H1 (cell line): ENCODE data around the gene ITGA8. TPM values are rescaled to one million over a fixed set of nuclear protein-coding genes. Genes with fewer than 3 reads are reported as not detected.
"Not testable (repeated sequence)": the region's sequence is repeated elsewhere in the genome, so short reads cannot be mapped to it uniquely, and the experiment has no call there.

Experiments
- CTCF ChIA-PET: fragments of 300-600 bp; sonication (Branson Sonifier 250); formaldehyde crosslinking; loops from one replicate; lab custom pipeline; 2021; ENCODE audit not compliant: partially characterized antibody; lab: Charles Lee
- POLR2A ChIA-PET: fragments of 300-600 bp; sonication (Branson Sonifier 250); formaldehyde crosslinking; loops from one replicate; lab custom pipeline; 2021; ENCODE audit warnings: inconsistent platforms; ENCODE audit not compliant: partially characterized antibody; lab: Charles Lee
- DNase-seq, 2 experiments: peaks; one replicate each; pipeline versions ENCODE4 v3.0.0 to v3.0.0-alpha.2; 2010 to 2022; ENCODE audit warnings: low spot score in 2 of 2, low read depth in 1 of 2, mixed read lengths in 1 of 2
- FAIRE-seq: peaks from 2 replicates; lab custom pipeline; 2011; peaks lifted over from hg19 to GRCh38; lab: Jason Lieb, UNC
- H2AFZ ChIP-seq: 2 replicates; pipeline ENCODE4 v1.8.1; 2012; ENCODE audit warnings: low read length, inconsistent platforms
- H2AK5ac ChIP-seq: 2 replicates; pipeline ENCODE4 v1.6.1; 2013; ENCODE audit warnings: low read depth, low read length
- H2BK120ac ChIP-seq: replicated peaks from 2 replicates; pipeline ENCODE3; 2013; ENCODE audit warnings: low read depth, low read length, inconsistent platforms
- H2BK12ac ChIP-seq: 2 replicates; pipeline ENCODE4 v1.6.1; 2013; ENCODE audit warnings: low read depth, low read length
- H2BK15ac ChIP-seq: 2 replicates; pipeline ENCODE4 v1.6.1; 2013; ENCODE audit warnings: low read length
- H2BK20ac ChIP-seq: 2 replicates; pipeline ENCODE4 v1.6.1; 2013; ENCODE audit warnings: low read length
- H2BK5ac ChIP-seq: 2 replicates; pipeline ENCODE4 v1.6.1; 2013; ENCODE audit warnings: low read depth, low read length
- H3K14ac ChIP-seq: 2 replicates; pipeline ENCODE4 v1.6.1; 2013; ENCODE audit warnings: inconsistent platforms; ENCODE audit not compliant: insufficient read length
- H3K18ac ChIP-seq: 2 replicates; pipeline ENCODE4 v1.6.1; 2013; ENCODE audit warnings: low read length; ENCODE audit errors: extremely low read depth
- H3K23ac ChIP-seq: 2 replicates; pipeline ENCODE4 v1.6.1; 2013; ENCODE audit warnings: inconsistent platforms; ENCODE audit not compliant: insufficient read length
- H3K23me2 ChIP-seq: 2 replicates; pipeline ENCODE4 v1.6.1; 2013; ENCODE audit warnings: low read depth, low read length
- H3K27ac ChIP-seq: 2 replicates; pipeline ENCODE4 v1.6.1; 2011; ENCODE audit warnings: low read depth, low read length, inconsistent platforms
- H3K27me3 ChIP-seq, 4 experiments: replicated peaks in 1 of 4; 1 replicate in 1 of 4; 2 replicates in 3 of 4; pipeline versions ENCODE4 v1.6.1 to v1.8.1; 2011 to 2013; ENCODE audit warnings: low read length in 3 of 4, mild to moderate bottlenecking in 3 of 4, inconsistent platforms in 2 of 4, mixed read lengths in 2 of 4, moderate library complexity in 1 of 4; ENCODE audit not compliant: control insufficient read depth in 3 of 4, insufficient read depth in 3 of 4; ENCODE audit errors: extremely low read depth in 1 of 4
- H3K36me3 ChIP-seq, 4 experiments: 2 replicates each; pipeline versions ENCODE4 v1.6.1 to v1.8.1; 2011 to 2013; ENCODE audit warnings: mild to moderate bottlenecking in 4 of 4, low read length in 3 of 4, moderate library complexity in 2 of 4, control low read depth in 1 of 4, inconsistent platforms in 1 of 4; ENCODE audit not compliant: insufficient read depth in 4 of 4, control insufficient read depth in 2 of 4
- H3K4ac ChIP-seq: replicated peaks from 2 replicates; pipeline ENCODE3; 2013; ENCODE audit warnings: low read length, low read depth, mixed read lengths, inconsistent platforms; ENCODE audit not compliant: insufficient read length
- H3K4me1 ChIP-seq, 4 experiments: replicated peaks in 1 of 4; 1 replicate in 1 of 4; 2 replicates in 3 of 4; pipeline versions ENCODE4 v1.6.1 to v1.8.1; 2011 to 2013; ENCODE audit warnings: low read length in 3 of 4, inconsistent platforms in 2 of 4, mixed read lengths in 1 of 4; ENCODE audit not compliant: insufficient read depth in 4 of 4, control insufficient read depth in 3 of 4
- H3K4me2 ChIP-seq, 2 experiments: 2 replicates each; pipeline versions ENCODE4 v1.6.1 to v1.8.1; 2011 to 2013; ENCODE audit warnings: low read depth in 2 of 2, low read length in 2 of 2, control low read depth in 1 of 2, inconsistent platforms in 1 of 2, mild to moderate bottlenecking in 1 of 2; ENCODE audit not compliant: insufficient read depth in 1 of 2
- H3K4me3 ChIP-seq, 4 experiments: fragments of 200-600, 300-600 bp in 1 of 4; sonication (generic), shearing (Covaris generic), sonication (Bioruptor Twin) in 1 of 4; 2 replicates each; pipeline versions ENCODE4 v1.5.1 to v1.8.1; 2011 to 2016; ENCODE audit warnings: low read length in 4 of 4, low read depth in 3 of 4, control low read depth in 2 of 4, inconsistent platforms in 2 of 4, mild to moderate bottlenecking in 2 of 4, mixed read lengths in 1 of 4, moderate library complexity in 1 of 4; ENCODE audit not compliant: insufficient read depth in 2 of 4; ENCODE audit errors: extremely low read depth in 1 of 4
- H3K56ac ChIP-seq: replicated peaks from 2 replicates; pipeline ENCODE3; 2013; ENCODE audit warnings: low read depth, mild to moderate bottlenecking, mixed read lengths, low read length, inconsistent platforms; ENCODE audit not compliant: insufficient read length
- H3K79me1 ChIP-seq: 2 replicates; pipeline ENCODE4 v1.6.1; 2013; ENCODE audit warnings: low read depth, low read length, control low read depth
- H3K79me2 ChIP-seq, 2 experiments: 2 replicates each; pipeline versions ENCODE4 v1.6.1 to v1.8.1; 2012 to 2013; ENCODE audit warnings: low read length in 2 of 2, mild to moderate bottlenecking in 2 of 2, inconsistent platforms in 1 of 2; ENCODE audit not compliant: insufficient read depth in 2 of 2, control insufficient read depth in 1 of 2
- H3K9ac ChIP-seq, 4 experiments: replicated peaks in 1 of 4; 1 replicate in 1 of 4; 2 replicates in 3 of 4; pipeline versions ENCODE4 v1.6.1 to v1.8.1; 2011 to 2013; ENCODE audit warnings: low read depth in 3 of 4, low read length in 3 of 4, control low read depth in 2 of 4, mild to moderate bottlenecking in 2 of 4, moderate library complexity in 2 of 4, inconsistent platforms in 1 of 4; ENCODE audit errors: extremely low read depth in 1 of 4
- H3K9me3 ChIP-seq, 2 experiments: 2 replicates each; pipeline versions ENCODE4 v1.6.1 to v1.8.1; 2012 to 2013; ENCODE audit warnings: mild to moderate bottlenecking in 2 of 2, moderate library complexity in 2 of 2, control low read depth in 1 of 2, inconsistent platforms in 1 of 2, low read depth in 1 of 2, low read length in 1 of 2, mixed read lengths in 1 of 2; ENCODE audit not compliant: insufficient read depth in 2 of 2
- H4K20me1 ChIP-seq, 2 experiments: replicated peaks in 1 of 2; 2 replicates each; pipeline versions ENCODE3 to v1.8.1; 2011 to 2013; ENCODE audit warnings: inconsistent platforms in 2 of 2, low read length in 2 of 2, mild to moderate bottlenecking in 1 of 2; ENCODE audit not compliant: insufficient read depth in 2 of 2, control insufficient read depth in 1 of 2
- H4K5ac ChIP-seq: 2 replicates; pipeline ENCODE4 v1.6.1; 2013; ENCODE audit warnings: low read length, low read depth, mixed read lengths, inconsistent platforms; ENCODE audit not compliant: insufficient read length
- H4K8ac ChIP-seq: 2 replicates; pipeline ENCODE4 v1.8.0; 2013; ENCODE audit warnings: mild to moderate bottlenecking, moderate library complexity, low read length, inconsistent platforms; ENCODE audit not compliant: insufficient read depth; ENCODE audit errors: extremely low read depth
- H4K91ac ChIP-seq: replicated peaks from 2 replicates; pipeline ENCODE3; 2013; ENCODE audit warnings: low read length, mixed read lengths, inconsistent platforms; ENCODE audit not compliant: insufficient read length
- WGBS, 2 experiments: shearing (Covaris generic) in 1 of 2; methylation state at CpG; one replicate each; pipeline versions ENCODE4 v1.1.6 to v1.1.7; 2013 to 2015; ENCODE audit warnings: low lambda C conversion rate in 2 of 2, mixed read lengths in 2 of 2, inconsistent platforms in 1 of 2, low coverage in 1 of 2, missing lambda C conversion rate in 1 of 2; ENCODE audit not compliant: insufficient replicate concordance in 2 of 2, insufficient coverage in 1 of 2, insufficient read length in 1 of 2; ENCODE audit errors: extremely low coverage in 1 of 2, missing lambda C conversion rate in 1 of 2; 5-methylcytosine and 5-hydroxymethylcytosine counted together
- polyA plus RNA-seq, 7 experiments: library from polyadenylated mRNA; depleted of rRNA in 3 of 7; stranded (reverse) in 5 of 7; unstranded in 2 of 7; fragments of >200 nt in 5 of 7; fragments of 200-250 nt in 2 of 7; gene quantifications; 1 replicate in 5 of 7; 2 replicates in 1 of 7; 4 replicates in 1 of 7; pipeline versions ENCODE4 v1.2.1 to v1.2.3, GENCODE V29; 2011 to 2013; ENCODE audit warnings: missing spikeins in 2 of 7, mixed read lengths in 2 of 7
- total RNA-seq: library from RNA; stranded (reverse); fragmentation: NEBNext Ultra II Directional; extraction: Animal tissue kit (Norgen Biotek cat#: 25700); gene quantifications from 2 replicates; pipeline ENCODE4 v1.2.1, GENCODE V29; 2021

The ITGA8 gene
- total and polyA plus RNA-seq, 2 of the 8 experiments (the other 6 are each of a cell fraction or from before 2014, with no cell fraction given), result not detected

DNA sequence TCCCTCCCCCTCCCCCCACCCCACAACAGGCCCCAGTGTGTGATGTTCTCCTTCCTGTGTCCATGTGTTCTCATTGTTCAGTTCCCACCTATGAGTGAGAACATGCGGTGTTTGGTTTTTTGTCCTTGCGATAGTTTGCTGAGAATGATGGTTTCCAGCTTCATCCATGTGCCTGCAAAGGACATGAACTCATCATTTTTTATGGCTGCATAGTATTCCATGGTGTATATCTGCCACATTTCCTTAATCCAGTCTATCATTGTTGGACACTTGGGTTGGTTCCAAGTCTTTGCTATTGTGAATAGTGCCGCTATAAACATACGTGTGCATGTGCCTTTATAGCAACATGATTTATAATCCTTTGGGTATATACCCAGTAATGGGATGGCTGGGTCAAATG is 41.5 kb upstream of the ITGA8 start:
- H4K8ac ChIP-seq, H2AK5ac ChIP-seq, H3K79me1 ChIP-seq, H2AFZ ChIP-seq, H3K79me2 ChIP-seq, CTCF ChIA-PET, H2BK120ac ChIP-seq, H3K23ac ChIP-seq, H3K56ac ChIP-seq, H2BK12ac ChIP-seq, H2BK20ac ChIP-seq, H3K9me3 ChIP-seq, H3K23me2 ChIP-seq, H3K4ac ChIP-seq, H3K18ac ChIP-seq, H3K14ac ChIP-seq, H3K4me2 ChIP-seq, DNase-seq, FAIRE-seq, H3K36me3 ChIP-seq, H3K9ac ChIP-seq, H3K27ac ChIP-seq, H2BK15ac ChIP-seq, POLR2A ChIA-PET, H3K27me3 ChIP-seq, H4K5ac ChIP-seq, H3K4me3 ChIP-seq, H3K4me1 ChIP-seq, H4K20me1 ChIP-seq, H4K91ac ChIP-seq, H2BK5ac ChIP-seq: not testable (repeated sequence)
- WGBS, 2 experiments, result 90% methylated on average over 3 of the region's 4 CpGs; no CpG with 5 or more reads in 1 of the 2 experiments
